Natural killer cell treated with Interleukin-12 subunit alpha and Interleukin-12 subunit beta and Interleukin-15 and Interleukin-18, amount 100 ng/mL, for 72 hours (primary cell): Measurements from ENCODE around the gene MAN2A1. TPM values are rescaled to one million over a fixed set of nuclear protein-coding genes. Genes with fewer than 3 reads are reported as not detected.
"Not testable (repeated sequence)": the region's sequence is repeated elsewhere in the genome, so short reads cannot be mapped to it uniquely, and the experiment has no call there.

ENCODE experiments used
- ATAC-seq, 2 donors: fragments of 150-1000 bp; cut with Tn5 transposase in 1 of 2; sonication (Bioruptor Pico), chemical (Tn5 transposase) in 1 of 2; 2 replicates each; pipeline ENCODE4 v1.10.0; 2021
- DNase-seq: peaks from one replicate; pipeline ENCODE4 v3.0.0; 2022; ENCODE audit warnings: low spot score
- H3K27ac Mint-ChIP-seq, 2 donors: 1 replicate in 1 of 2; 2 replicates in 1 of 2; pipeline ENCODE4 v1.8.0; 2022; ENCODE audit warnings: mixed read lengths in 2 of 2, mild to moderate bottlenecking in 1 of 2, moderate library complexity in 1 of 2
- H3K27me3 Mint-ChIP-seq, 2 donors: 1 replicate in 1 of 2; 2 replicates in 1 of 2; pipeline ENCODE4 v1.8.0; 2022; ENCODE audit warnings: mixed read lengths in 2 of 2
- H3K36me3 Mint-ChIP-seq: one replicate; pipeline ENCODE4 v1.8.0; 2022; ENCODE audit warnings: mixed read lengths
- H3K4me1 Mint-ChIP-seq, 2 donors: 1 replicate in 1 of 2; 2 replicates in 1 of 2; pipeline ENCODE4 v1.8.0; 2022; ENCODE audit warnings: low read depth in 2 of 2, mixed read lengths in 2 of 2, mild to moderate bottlenecking in 1 of 2
- H3K4me3 Mint-ChIP-seq: one replicate; pipeline ENCODE4 v1.8.0; 2022; ENCODE audit warnings: mixed read lengths
- H3K9me3 Mint-ChIP-seq: 2 replicates; pipeline ENCODE4 v1.8.0; 2022; ENCODE audit warnings: mixed read lengths
- total RNA-seq, 2 donors: library from RNA; stranded (reverse); gene quantifications; one replicate each; pipeline ENCODE4 v1.2.3, GENCODE V29; 2022

Gene MAN2A1
- total RNA-seq, 2 donors from 2014 or later = 37.9 to 38.7 TPM

GRCh38 chr5:109759306-109759705 is 69.6 kb downstream of the MAN2A1 start:
- Mint-ChIP-seq H3K27me3 (no peaks in the 10 kb centered on the region), H3K4me3 (no peak overlapping the region), H3K36me3 (peaks cover 17% of the 10 kb centered on the region), H3K27ac (no peak overlapping the region), H3K4me1 (peaks cover 30 to 35% of the 10 kb centered on the region in 2 donors), H3K9me3 (no peaks in the 10 kb centered on the region)
- ATAC-seq (no peak), DNase-seq (no peak)

DNA sequence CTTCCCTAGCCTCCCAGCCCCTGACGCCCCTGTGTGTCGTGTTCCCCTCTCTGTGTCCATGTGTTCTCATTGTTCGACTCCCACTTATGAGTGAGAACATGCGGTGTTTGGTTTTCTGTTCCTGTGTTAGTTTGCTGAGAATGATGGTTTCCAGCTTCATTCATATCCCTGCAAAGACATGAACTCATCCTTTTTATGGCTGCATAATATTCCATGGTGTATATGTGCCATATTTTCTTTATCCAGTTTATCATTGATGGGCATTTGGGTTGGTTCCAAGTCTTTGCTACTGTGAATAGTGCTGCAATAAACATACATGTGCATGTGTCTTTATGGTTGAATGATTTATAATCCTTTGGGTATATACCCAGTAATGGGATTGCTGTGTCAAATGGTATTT is 70.4 kb downstream of the MAN2A1 start:
- peaks cover 19% of the 10 kb centered on the region for H3K36me3 Mint-ChIP-seq
- not testable (repeated sequence) for H3K27ac Mint-ChIP-seq, H3K27me3 Mint-ChIP-seq, ATAC-seq, H3K4me3 Mint-ChIP-seq, DNase-seq, H3K9me3 Mint-ChIP-seq
- H3K4me1 Mint-ChIP-seq = peaks cover 32 to 37% of the 10 kb centered on the region in 2 donors

- Mint-ChIP-seq H3K27ac (no peak overlapping the region), H3K9me3 (no peaks in the 10 kb centered on the region), H3K27me3 (no peaks in the 10 kb centered on the region), H3K36me3 (peaks cover 22% of the 10 kb centered on the region), H3K4me3 (no peak overlapping the region), H3K4me1 (peaks cover 28 to 34% of the 10 kb centered on the region in 2 donors)
- no peak for DNase-seq
- no peak for ATAC-seq
Observed at GRCh38 chr5:109762821-109763220, 73.1 kb downstream of the MAN2A1 start.

DNA sequence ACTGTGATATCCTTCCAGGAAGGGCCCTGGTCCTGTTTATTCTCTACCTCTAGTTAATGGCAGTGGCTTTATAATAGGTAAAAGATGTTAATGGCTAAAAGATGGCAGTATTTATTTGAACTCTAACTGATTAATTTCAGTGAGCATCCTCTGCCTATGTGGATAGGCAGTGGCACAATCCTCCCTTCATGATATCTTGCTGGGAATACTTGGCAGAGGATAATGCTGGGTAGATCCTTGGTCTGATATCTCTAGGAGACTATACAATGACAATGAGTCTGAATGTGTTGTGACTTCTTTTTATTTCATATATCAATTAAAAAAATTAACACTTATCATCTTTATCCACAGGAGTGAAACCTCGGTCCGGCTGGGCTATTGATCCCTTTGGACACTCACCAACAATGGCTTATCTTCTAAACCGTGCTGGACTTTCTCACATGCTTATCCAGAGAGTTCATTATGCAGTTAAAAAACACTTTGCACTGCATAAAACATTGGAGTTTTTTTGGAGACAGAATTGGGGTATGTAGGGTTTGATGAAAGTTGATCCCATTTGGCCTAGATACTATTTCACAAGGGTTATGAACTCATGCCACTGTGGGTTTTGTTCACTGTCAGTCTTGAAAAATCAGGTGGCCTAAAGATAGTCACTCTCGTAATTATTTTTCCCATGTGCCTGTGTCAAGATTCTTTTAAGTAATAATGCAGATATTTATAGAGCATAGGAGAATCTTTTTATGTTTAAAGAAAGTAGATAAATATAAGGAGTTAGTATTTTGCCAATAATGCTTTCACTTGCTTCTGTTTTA is 77.7 kb downstream of the MAN2A1 start:
- Mint-ChIP-seq H3K9me3 (no peaks in the 10 kb centered on the region), H3K4me3 (no peak overlapping the region), H3K27me3 (no peaks in the 10 kb centered on the region), H3K27ac (no peak overlapping the region), H3K4me1 (peaks cover 9 to 12% of the 10 kb centered on the region in 2 donors), H3K36me3 (peaks cover 18% of the 10 kb centered on the region)
- ATAC-seq (no peak), DNase-seq (no peak)

DNA sequence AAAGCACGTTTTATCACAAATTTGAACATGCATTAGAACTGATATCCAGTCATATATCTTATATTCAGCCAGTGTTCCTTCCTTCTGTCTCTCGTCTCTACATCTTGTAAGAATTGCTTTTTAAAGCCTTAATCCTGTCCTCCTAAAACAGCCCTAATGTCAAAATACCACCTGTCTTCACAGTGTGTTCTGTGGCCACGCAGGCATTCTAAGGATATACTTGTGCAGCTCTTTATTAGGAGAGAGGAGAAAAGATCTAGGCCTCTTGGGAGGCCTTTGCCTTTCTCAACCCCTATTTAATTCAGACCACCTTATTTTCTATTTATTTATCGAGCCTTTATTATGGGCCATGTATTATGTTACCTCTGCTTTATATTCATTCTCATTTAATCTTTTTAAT is 78.3 kb downstream of the MAN2A1 start:
- Mint-ChIP-seq H3K9me3 (no peaks in the 10 kb centered on the region), H3K27ac (no peak overlapping the region), H3K4me1 (peaks cover 5 to 9% of the 10 kb centered on the region in 2 donors), H3K27me3 (no peaks in the 10 kb centered on the region), H3K36me3 (peaks cover 12% of the 10 kb centered on the region), H3K4me3 (no peak overlapping the region)
- DNase-seq = no peak
- no peak for ATAC-seq

DNA sequence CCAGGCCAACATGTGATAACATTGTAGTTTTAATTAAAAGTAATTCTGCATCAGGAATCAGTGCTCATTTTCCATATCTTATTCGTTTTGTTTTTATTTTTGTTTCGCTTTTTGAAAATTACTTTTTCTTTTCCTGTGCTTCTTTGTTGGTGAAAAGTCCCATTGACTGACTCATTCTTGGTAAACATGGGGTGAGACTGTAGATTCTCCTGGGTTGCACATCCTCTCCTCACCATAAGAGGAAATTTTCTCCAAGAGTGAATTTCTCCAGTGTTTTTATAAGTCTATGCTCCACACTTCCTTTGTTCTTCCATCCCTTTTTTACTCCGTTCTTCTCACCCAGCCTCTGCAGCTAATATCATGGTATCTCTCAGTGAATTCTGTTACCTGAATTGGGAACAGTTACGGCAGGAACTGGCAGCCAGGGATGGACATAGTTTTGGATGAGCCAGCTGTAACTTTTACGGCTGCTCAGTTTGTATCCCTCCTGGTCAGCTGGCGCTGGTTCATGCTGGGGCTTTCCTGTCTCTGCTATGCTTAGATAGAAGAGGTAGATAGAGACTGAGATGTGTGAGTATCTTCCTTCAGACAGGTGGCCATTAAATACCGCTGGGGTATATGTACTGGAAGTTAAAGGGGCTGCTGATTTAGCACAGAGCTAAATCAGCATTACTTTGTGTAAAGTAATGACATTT is 80.0 kb downstream of the MAN2A1 start:
- Mint-ChIP-seq H3K4me3 (no peak overlapping the region), H3K27me3 (no peaks in the 10 kb centered on the region), H3K36me3 (peaks cover 12% of the 10 kb centered on the region), H3K9me3 (no peaks in the 10 kb centered on the region), H3K27ac (no peak overlapping the region), H3K4me1 (peaks cover 5 to 9% of the 10 kb centered on the region in 2 donors)
- DNase-seq (no peak), ATAC-seq (no peak)

DNA sequence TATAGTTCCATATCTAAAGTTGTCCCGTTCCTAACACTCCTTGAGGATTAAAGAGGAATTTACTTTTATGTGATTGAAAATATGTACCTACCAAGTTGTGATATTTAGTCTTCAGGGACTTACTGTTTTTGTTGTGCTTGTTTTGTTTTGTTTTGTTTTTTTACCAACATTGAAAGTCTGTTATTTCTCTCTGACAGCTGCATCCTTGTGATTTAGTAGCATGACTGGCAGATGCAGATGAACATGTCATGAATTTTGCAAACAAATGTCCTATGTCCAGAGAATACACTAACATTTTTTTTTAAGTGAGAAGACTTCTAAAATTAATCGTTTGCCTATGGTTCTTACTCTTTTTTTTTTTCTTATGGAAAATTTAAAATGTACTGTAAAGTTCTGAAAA is 85.4 kb downstream of the MAN2A1 start:
- Mint-ChIP-seq H3K4me3 (no peak overlapping the region), H3K4me1 (no peaks in the 10 kb centered on the region), H3K36me3 (peaks cover 4% of the 10 kb centered on the region), H3K9me3 (no peaks in the 10 kb centered on the region), H3K27ac (no peak overlapping the region), H3K27me3 (no peaks in the 10 kb centered on the region)
- no peak for ATAC-seq
- DNase-seq = no peak

GRCh38 chr5:109779036-109779735 is 89.5 kb downstream of the MAN2A1 start:
- Mint-ChIP-seq H3K36me3 (peaks cover 4% of the 10 kb centered on the region), H3K9me3 (no peaks in the 10 kb centered on the region), H3K27me3 (no peaks in the 10 kb centered on the region), H3K4me3 (no peak overlapping the region), H3K27ac (no peak overlapping the region), H3K4me1 (no peaks in the 10 kb centered on the region)
- ATAC-seq = no peak
- DNase-seq = no peak

- Mint-ChIP-seq H3K36me3 (peaks cover 8% of the 10 kb centered on the region), H3K4me3 (no peak overlapping the region), H3K27ac (no peak overlapping the region), H3K27me3 (no peaks in the 10 kb centered on the region), H3K4me1 (peaks cover 8 to 9% of the 10 kb centered on the region in 2 donors), H3K9me3 (no peaks in the 10 kb centered on the region)
- DNase-seq (no peak), ATAC-seq (no peak)
Observed at GRCh38 chr5:109784687-109785086, 95.0 kb downstream of the MAN2A1 start.

GRCh38 chr5:109786206-109786855 is 96.6 kb downstream of the MAN2A1 start:
- no peaks in the 10 kb centered on the region for H3K9me3 Mint-ChIP-seq
- peaks cover 8 to 9% of the 10 kb centered on the region in 2 donors for H3K4me1 Mint-ChIP-seq
- H3K36me3 Mint-ChIP-seq = peaks cover 8% of the 10 kb centered on the region
- no peak overlapping the region for H3K27ac Mint-ChIP-seq
- no peak overlapping the region for H3K4me3 Mint-ChIP-seq
- DNase-seq (no peak), ATAC-seq (no peak)
- H3K27me3 Mint-ChIP-seq = no peaks in the 10 kb centered on the region

DNA sequence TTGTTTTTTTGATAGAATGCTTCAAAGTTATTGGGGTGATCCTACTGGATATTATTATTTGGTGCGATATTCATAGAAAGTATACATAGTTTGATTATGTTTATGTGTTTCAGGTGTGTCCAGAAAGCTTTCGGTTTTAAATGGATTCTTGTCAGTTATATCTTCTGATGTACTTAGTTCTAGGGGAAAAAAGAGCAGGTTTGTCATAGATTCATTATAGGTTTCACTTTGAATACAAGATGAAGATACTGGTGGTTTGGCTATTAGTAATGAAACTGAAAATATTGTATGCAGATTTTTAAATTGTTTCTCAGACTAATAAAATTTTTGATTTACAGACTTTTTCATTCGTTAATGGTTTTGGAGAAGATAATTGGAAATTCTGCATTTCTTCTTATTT is 98.9 kb downstream of the MAN2A1 start:
- Mint-ChIP-seq H3K27ac (peak overlapping the region in 1 of 2 donors; percentile 28), H3K36me3 (peaks cover 11% of the 10 kb centered on the region), H3K9me3 (peaks cover 3% of the 10 kb centered on the region), H3K4me1 (peaks cover 8 to 9% of the 10 kb centered on the region in 2 donors), H3K4me3 (no peak overlapping the region), H3K27me3 (no peaks in the 10 kb centered on the region)
- ATAC-seq (peak in 1 of 2 donors; percentile 63), DNase-seq (no peak)

GRCh38 chr5:109792613-109793012 is 102.9 kb downstream of the MAN2A1 start:
- ATAC-seq (no peak), DNase-seq (no peak)
- Mint-ChIP-seq H3K9me3 (peaks cover 3% of the 10 kb centered on the region), H3K4me3 (no peak overlapping the region), H3K27ac (no peak overlapping the region), H3K4me1 (peaks cover 5 to 9% of the 10 kb centered on the region in 2 donors), H3K27me3 (no peaks in the 10 kb centered on the region), H3K36me3 (peaks cover 26% of the 10 kb centered on the region)

- ATAC-seq (no peak), DNase-seq (no peak)
- Mint-ChIP-seq H3K9me3 (no peaks in the 10 kb centered on the region), H3K4me1 (no peaks in the 10 kb centered on the region), H3K4me3 (no peak overlapping the region), H3K27me3 (no peaks in the 10 kb centered on the region), H3K36me3 (peaks cover 3% of the 10 kb centered on the region), H3K27ac (no peak overlapping the region)
Observed at GRCh38 chr5:109803854-109804253, 114.1 kb downstream of the MAN2A1 start.
